DOHH2 (cell line): ENCODE data around the gene EMID1.

Source experiments
- H3F3A ChIP-seq: fragments of 200-600 bp; sonication (generic), shearing (Covaris generic); 2 replicates; pipeline ENCODE4 v1.6.0; 2016; ENCODE audit warnings: antibody characterized with exemption, mild to moderate bottlenecking; ENCODE audit not compliant: control insufficient read depth, insufficient read depth
- H3K27ac ChIP-seq: fragments of 200-600 bp; sonication (generic); 2 replicates; pipeline ENCODE4 v1.5.1; 2014; ENCODE audit warnings: low read depth, mild to moderate bottlenecking, low read length, moderate library complexity
- H3K27me3 ChIP-seq: fragments of 200-600 bp; sonication (generic); 2 replicates; pipeline ENCODE4 v1.6.1; 2014; ENCODE audit warnings: mild to moderate bottlenecking, low read length, mixed read lengths; ENCODE audit not compliant: control insufficient read depth
- H3K36me3 ChIP-seq: fragments of 200-600 bp; sonication (generic); 2 replicates; pipeline ENCODE4 v1.6.1; 2014; ENCODE audit warnings: mild to moderate bottlenecking, low read length, moderate library complexity, mixed read lengths; ENCODE audit not compliant: control insufficient read depth
- H3K4me1 ChIP-seq: fragments of 200-600 bp; sonication (generic); 2 replicates; pipeline ENCODE4 v1.6.1; 2014; ENCODE audit warnings: mild to moderate bottlenecking, low read length, mixed read lengths; ENCODE audit not compliant: control insufficient read depth
- H3K4me2 ChIP-seq: fragments of 200-600 bp; sonication (generic); 2 replicates; pipeline ENCODE4 v1.6.0; 2014; ENCODE audit warnings: mild to moderate bottlenecking, low read length, moderate library complexity
- H3K4me3 ChIP-seq: fragments of 200-600 bp; sonication (generic); 2 replicates; pipeline ENCODE4 v1.5.1; 2014; ENCODE audit warnings: mild to moderate bottlenecking, low read length, mixed read lengths
- H3K79me2 ChIP-seq: fragments of 200-600 bp; sonication (generic); 2 replicates; pipeline ENCODE4 v1.6.1; 2014; ENCODE audit warnings: mild to moderate bottlenecking, low read length, mixed read lengths; ENCODE audit not compliant: control insufficient read depth
- H3K9me2 ChIP-seq: fragments of 200-600 bp; sonication (generic); replicated peaks from 2 replicates; pipeline ENCODE4 v1.6.1; 2014; ENCODE audit warnings: mild to moderate bottlenecking, low read length, mixed read lengths; ENCODE audit not compliant: control insufficient read depth
- H3K9me3 ChIP-seq: fragments of 200-600 bp; sonication (generic); 2 replicates; pipeline ENCODE4 v1.6.1; 2014; ENCODE audit warnings: antibody characterized with exemption, low read length, mixed read lengths; ENCODE audit not compliant: control insufficient read depth, insufficient read depth
- H4K20me1 ChIP-seq: fragments of 200-600 bp; sonication (generic); 2 replicates; pipeline ENCODE4 v1.6.0; 2014; ENCODE audit warnings: low read depth, mild to moderate bottlenecking, antibody characterized with exemption, low read length, moderate library complexity; ENCODE audit not compliant: control insufficient read depth, insufficient read depth
- EZH2phosphoT487 ChIP-seq: fragments of 200-600 bp; sonication (generic); IDR thresholded peaks from 2 replicates; pipeline ENCODE4 v1.6.1; 2017; ENCODE audit warnings: borderline replicate concordance, mild to moderate bottlenecking, antibody characterized with exemption, low read length, moderate library complexity, mixed read lengths
- TF ChIP-seq, protein P1 (sequence below): fragments of 200-600 bp; sonication (generic); IDR thresholded peaks from one replicate; pipeline ENCODE4 v1.5.1; 2014; ENCODE audit warnings: antibody characterized with exemption, mild to moderate bottlenecking, low read depth, low read length; ENCODE audit not compliant: poor library complexity, severe bottlenecking

EMID1 gene

GRCh38 chr22:29190918-29191317 is 14.8 kb upstream of the EMID1 start:
- no peak overlapping the region for H3K27ac ChIP-seq

DNA sequence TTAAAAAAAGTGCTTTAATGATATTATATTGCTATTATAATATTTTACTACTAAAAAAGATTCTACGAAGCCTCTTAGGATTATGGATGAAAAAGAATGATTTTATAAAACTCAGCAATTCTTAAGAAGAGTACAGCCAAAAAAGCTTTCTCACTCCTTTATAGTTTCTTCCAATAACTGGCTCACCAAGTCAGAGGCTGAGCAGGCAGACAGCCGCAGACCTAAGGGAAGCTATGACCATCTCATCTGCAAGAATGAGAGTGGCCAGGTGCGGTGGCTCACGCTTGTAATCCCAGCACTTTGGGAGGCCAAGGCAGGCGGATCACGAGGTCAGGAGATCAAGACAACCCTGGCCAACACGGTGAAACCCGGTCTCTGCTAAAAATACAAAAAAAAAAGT is 12.7 kb upstream of the EMID1 start:
- no peak overlapping the region for H3K4me3 ChIP-seq
- peaks cover 2% of the 10 kb centered on the region; the same call in 1 of the 2 replicates for H3K27me3 ChIP-seq
- no peaks in the 10 kb centered on the region for H3K79me2 ChIP-seq
- no peaks in the 10 kb centered on the region for H3F3A ChIP-seq
- no peak overlapping the region for H3K4me2 ChIP-seq
- no peak overlapping the region for H3K27ac ChIP-seq
- no peaks in the 10 kb centered on the region for H4K20me1 ChIP-seq
- TF ChIP-seq, protein P1, sequence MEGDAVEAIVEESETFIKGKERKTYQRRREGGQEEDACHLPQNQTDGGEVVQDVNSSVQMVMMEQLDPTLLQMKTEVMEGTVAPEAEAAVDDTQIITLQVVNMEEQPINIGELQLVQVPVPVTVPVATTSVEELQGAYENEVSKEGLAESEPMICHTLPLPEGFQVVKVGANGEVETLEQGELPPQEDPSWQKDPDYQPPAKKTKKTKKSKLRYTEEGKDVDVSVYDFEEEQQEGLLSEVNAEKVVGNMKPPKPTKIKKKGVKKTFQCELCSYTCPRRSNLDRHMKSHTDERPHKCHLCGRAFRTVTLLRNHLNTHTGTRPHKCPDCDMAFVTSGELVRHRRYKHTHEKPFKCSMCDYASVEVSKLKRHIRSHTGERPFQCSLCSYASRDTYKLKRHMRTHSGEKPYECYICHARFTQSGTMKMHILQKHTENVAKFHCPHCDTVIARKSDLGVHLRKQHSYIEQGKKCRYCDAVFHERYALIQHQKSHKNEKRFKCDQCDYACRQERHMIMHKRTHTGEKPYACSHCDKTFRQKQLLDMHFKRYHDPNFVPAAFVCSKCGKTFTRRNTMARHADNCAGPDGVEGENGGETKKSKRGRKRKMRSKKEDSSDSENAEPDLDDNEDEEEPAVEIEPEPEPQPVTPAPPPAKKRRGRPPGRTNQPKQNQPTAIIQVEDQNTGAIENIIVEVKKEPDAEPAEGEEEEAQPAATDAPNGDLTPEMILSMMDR: no peak
- TF ChIP-seq EZH2phosphoT487: no peak
- H3K36me3 ChIP-seq: no peaks in the 10 kb centered on the region
- H3K4me1 ChIP-seq: no peaks in the 10 kb centered on the region
- H3K9me3 ChIP-seq: peaks cover 4% of the 10 kb centered on the region
- H3K9me2 ChIP-seq: no peaks in the 10 kb centered on the region

More at GRCh38 chr22:29190918-29191317, 14.8 kb upstream of the EMID1 start:
- no peak overlapping the region for H3K4me2 ChIP-seq
- peaks cover 4% of the 10 kb centered on the region for H3K9me3 ChIP-seq
- no peak for TF ChIP-seq EZH2phosphoT487
- TF ChIP-seq, protein P1: no peak
- no peaks in the 10 kb centered on the region for H3K79me2 ChIP-seq
- H3F3A ChIP-seq: no peaks in the 10 kb centered on the region
- no peaks in the 10 kb centered on the region for H4K20me1 ChIP-seq
- H3K9me2 ChIP-seq: no peaks in the 10 kb centered on the region
- no peaks in the 10 kb centered on the region for H3K36me3 ChIP-seq
- H3K27me3 ChIP-seq: no peaks in the 10 kb centered on the region
- no peaks in the 10 kb centered on the region for H3K4me1 ChIP-seq
- no peak overlapping the region for H3K4me3 ChIP-seq

DNA sequence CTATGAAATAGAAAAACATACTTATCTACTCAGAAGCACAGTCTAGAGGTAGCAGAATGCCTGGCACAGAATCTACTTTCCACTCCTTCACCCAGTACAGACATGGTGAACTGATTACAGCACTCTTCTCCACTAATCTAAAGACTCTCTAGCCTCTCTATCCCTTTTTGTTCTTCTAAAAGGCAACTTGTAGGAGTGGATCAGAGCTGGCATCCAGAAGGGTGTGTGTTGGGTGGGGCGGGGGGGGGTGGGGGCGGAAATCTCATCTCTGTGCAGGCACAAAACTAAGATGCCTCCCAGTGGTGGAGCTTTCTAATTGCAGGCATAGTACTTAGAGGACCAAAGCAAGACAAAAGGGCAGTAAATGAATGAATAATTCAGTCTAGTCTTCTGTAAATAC is 11.5 kb upstream of the EMID1 start:
- no peaks in the 10 kb centered on the region for H3K79me2 ChIP-seq
- H3K4me2 ChIP-seq: no peak overlapping the region
- H3K9me2 ChIP-seq: no peaks in the 10 kb centered on the region
- no peaks in the 10 kb centered on the region for H3F3A ChIP-seq
- no peaks in the 10 kb centered on the region for H3K36me3 ChIP-seq
- TF ChIP-seq, protein P1: no peak
- TF ChIP-seq EZH2phosphoT487: no peak
- H3K4me1 ChIP-seq: no peaks in the 10 kb centered on the region
- H4K20me1 ChIP-seq: no peaks in the 10 kb centered on the region
- H3K4me3 ChIP-seq: no peak overlapping the region
- H3K27ac ChIP-seq: no peak overlapping the region
- H3K9me3 ChIP-seq: peaks cover 4% of the 10 kb centered on the region
- peaks cover 2% of the 10 kb centered on the region; the same call in 1 of the 2 replicates for H3K27me3 ChIP-seq
